GM20000 (cell line): ENCODE results near the gene FAM50A.

Experiments
- DNase-seq: peaks from one replicate; pipeline ENCODE4 v3.0.0; 2012; ENCODE audit warnings: low spot score
- CTCF ChIP-seq: IDR thresholded peaks from 2 replicates; pipeline ENCODE4 v1.5.1; 2012; ENCODE audit warnings: mild to moderate bottlenecking, control low read depth; ENCODE audit errors: extremely low read depth, missing control alignments

The FAM50A gene

DNA sequence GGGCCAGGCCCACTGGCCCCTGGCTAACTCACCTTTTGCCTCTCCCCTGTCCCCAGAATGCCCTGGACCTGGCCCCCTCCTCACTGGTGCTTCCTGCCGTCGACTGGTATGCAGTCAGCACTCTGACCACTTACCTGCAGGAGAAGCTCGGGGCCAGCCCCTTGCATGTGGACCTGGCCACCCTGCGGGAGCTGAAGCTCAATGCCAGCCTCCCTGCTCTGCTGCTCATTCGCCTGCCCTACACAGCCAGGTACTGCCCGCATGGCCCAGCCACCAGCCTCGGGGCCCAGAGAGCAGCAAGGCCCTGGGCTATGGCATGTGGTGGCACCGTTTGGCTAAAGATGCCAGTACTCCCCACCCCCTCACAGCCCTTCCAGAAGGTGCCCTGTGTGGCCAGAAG, 11.7 kb upstream of the FAM50A start:
- TF ChIP-seq CTCF: no peak
- DNase-seq: no peak

DNA sequence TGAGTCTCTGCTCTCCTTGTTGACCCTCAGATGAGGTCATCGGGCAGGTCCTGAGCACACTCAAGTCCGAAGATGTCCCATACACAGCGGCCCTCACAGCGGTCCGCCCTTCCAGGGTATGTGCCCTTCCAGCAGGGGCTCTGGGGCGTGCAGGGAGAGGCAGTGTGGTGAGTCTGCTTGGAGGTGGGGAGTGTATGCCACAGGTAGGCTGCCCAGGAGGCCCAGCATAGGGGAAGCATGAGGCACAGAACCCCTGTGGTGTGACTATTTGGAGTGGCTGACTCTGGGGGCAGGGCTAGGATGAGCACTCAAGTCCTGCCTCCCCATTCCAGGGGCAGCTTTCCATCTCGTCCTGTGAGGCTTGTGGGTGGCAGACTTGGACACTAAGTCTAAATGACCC, 10.3 kb upstream of the FAM50A start:
- no peak for TF ChIP-seq CTCF
- DNase-seq: no peak

DNA sequence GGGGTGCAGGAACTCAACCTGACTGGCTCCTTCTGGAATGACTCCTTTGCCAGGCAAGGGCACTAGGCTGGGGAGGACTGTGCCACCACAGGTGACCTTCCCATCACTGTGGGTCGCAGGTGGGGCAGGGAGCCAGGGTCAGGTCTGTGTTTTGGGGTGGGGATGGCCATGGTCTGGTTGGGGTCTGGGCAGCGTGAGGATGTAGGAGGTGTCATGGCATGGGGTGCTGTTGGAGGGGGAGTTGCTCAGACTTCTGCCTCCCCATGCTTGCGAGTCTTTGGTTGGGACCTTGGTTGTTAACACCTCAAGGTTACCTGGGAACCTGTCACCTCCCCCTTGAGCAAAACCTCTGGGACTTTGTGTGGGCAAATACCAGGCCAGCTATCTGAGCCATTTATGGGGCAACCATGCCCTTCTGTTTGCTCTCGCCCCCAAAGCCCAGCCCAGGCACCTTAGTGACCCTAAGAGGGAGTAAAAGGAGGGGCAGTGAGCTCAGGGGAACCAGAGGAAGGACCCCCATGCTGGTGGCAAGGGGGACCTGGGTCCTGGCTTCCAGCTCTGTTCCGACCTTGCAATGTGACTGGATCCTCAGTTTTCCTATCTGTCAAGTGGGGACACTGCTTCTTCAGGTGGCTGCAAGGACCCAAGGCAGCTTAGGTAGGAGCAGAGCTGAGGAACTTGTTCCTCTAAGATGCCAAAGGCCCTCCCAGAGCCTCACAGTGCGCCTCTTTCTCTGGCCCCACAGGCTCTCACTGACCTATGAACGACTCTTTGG, 9.4 kb upstream of the FAM50A start:
- DNase-seq: no peak
- TF ChIP-seq CTCF: no peak

GRCh38 chrX:154435171-154435733, 8.7 kb upstream of the FAM50A start:
- DNase-seq: no peak
- TF ChIP-seq CTCF: no peak

DNA sequence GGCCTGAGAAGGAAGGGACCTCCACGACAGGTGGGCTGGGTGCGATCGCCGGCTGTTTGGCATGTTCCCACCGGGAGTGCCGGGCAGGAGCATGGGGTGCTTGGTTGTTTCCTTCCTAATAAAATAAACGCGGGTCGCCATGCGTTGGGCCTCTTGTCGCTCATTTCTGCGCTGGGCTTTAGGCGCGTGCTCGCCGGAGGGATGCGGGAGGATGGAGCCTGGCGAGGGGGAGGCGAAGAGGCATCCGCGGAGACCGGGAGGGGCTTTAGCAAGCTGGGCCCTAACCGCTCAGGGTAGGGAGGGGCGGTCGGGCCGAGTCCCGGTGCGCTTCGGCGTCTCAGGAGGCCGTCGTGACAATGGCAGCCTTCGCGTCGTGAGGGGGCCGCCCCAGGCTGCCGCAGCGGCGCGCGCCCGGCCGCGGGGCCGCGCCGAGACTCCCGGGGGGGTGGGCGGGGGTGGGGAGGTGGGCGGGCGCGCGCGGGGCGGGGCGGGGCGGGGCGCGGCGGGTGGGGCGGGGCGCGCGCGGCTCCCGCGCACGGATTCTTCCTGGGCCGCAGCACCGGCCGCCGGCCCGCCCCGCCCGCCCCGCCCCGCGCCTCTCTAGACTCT, 7.5 kb upstream of the FAM50A start:
- TF ChIP-seq CTCF: no peak
- peak; percentile 90 for DNase-seq

DNA sequence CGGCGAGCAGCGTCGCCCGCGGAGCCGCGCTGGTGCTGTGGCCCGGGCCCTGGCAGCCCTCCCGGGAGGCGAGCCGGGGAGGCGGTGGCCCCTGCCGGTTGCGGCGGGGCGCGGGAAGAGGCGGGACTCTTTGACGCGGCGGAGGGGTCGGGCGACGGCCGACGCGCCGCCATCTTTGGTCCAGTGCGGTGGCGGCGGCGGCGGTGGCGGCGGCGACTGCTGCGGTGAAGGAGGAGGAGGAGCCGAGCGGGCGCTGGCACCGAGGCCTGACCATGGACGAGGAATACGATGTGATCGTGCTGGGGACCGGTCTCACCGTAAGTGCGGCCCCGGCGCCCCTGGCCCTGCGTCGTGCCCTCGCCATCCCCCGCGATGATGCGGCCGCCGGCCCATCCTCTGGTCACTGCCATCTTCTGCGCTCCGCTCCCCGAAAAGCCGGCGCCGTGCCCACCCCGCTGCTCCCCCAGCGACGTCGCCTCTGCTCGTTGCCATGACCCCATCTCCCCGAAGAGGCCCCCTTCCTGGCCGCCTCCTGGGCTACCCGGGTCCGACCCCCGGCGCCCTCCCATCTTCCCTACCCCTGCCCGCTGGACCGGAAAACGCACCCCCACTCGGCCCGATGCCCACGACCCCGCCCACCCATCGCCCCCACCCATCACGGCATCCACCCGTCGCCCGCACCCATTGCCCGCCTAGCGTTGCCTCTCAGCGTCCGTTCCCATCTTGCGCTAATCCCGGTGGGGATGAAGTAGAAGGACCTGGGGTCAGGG, 6.8 kb upstream of the FAM50A start, which contains the start of gene GDI1:
GDI1 (plus strand) TSS at position 172 of the 770 bp plus-strand sequence; CDS start at position 273, 101 bp downstream.
- DNase-seq: peak; percentile 78
- TF ChIP-seq CTCF: no peak
